Aorta (tissue), 5 donors: ENCODE results near the gene RALGPS1. TPM values are rescaled to one million over a fixed set of nuclear protein-coding genes. Genes with fewer than 3 reads are reported as not detected.

ENCODE experiments used
- ATAC-seq: fragments of 200-7000 bp; cut with Tn5 transposase; one replicate; pipeline ENCODE4 v1.9.1; 2022; ENCODE audit warnings: moderate library complexity; ENCODE audit not compliant: low FRiP score
- DNase-seq, 2 donors: peaks; one replicate each; pipeline ENCODE4 v3.0.0-alpha.2; 2020
- H3K27ac ChIP-seq, 2 donors: one replicate each; pipeline ENCODE4 v1.5.1; 2013; ENCODE audit warnings: low read length in 2 of 2, mild to moderate bottlenecking in 2 of 2, moderate library complexity in 2 of 2, control low read depth in 1 of 2, inconsistent platforms in 1 of 2, low read depth in 1 of 2
- H3K27me3 ChIP-seq, 2 donors: one replicate each; pipeline ENCODE4 v1.6.1; 2013; ENCODE audit warnings: control low read depth in 1 of 2, low read length in 1 of 2, mild to moderate bottlenecking in 1 of 2, moderate library complexity in 1 of 2; ENCODE audit not compliant: insufficient read depth in 2 of 2, control insufficient read depth in 1 of 2
- H3K36me3 ChIP-seq, 2 donors: one replicate each; pipeline ENCODE4 v1.6.1; 2013; ENCODE audit warnings: control low read depth in 1 of 2, low read length in 1 of 2, mild to moderate bottlenecking in 1 of 2; ENCODE audit not compliant: insufficient read depth in 2 of 2, control insufficient read depth in 1 of 2
- H3K4me1 ChIP-seq, 2 donors: one replicate each; pipeline ENCODE4 v1.6.1; 2013; ENCODE audit warnings: low read length in 2 of 2, control low read depth in 1 of 2, mild to moderate bottlenecking in 1 of 2, moderate library complexity in 1 of 2; ENCODE audit not compliant: insufficient read depth in 2 of 2, control insufficient read depth in 1 of 2
- H3K4me3 ChIP-seq, 2 donors: one replicate each; pipeline ENCODE4 v1.5.1; 2013; ENCODE audit warnings: low read length in 2 of 2, control low read depth in 1 of 2, mild to moderate bottlenecking in 1 of 2
- H3K9me3 ChIP-seq: one replicate; pipeline ENCODE4 v1.6.1; 2013; ENCODE audit warnings: mild to moderate bottlenecking, low read length; ENCODE audit not compliant: control insufficient read depth
- WGBS, 2 donors: extraction: QIAGEN DNeasy Blood & Tissue Kit; methylation state at CpG; one replicate each; pipeline ENCODE4 v1.1.7; 2013; 5-methylcytosine and 5-hydroxymethylcytosine counted together
- intact Hi-C, 2 donors: fragments of 100-400 bp; cut with DNase I; formaldehyde crosslinking; loops; one replicate each; pipeline versions ENCODE4 v1.14.2 to v1.15.0; 2022
- polyA plus RNA-seq, 2 donors: library from polyadenylated mRNA; stranded (reverse); fragments of 200-250 nt; gene quantifications; one replicate each; pipeline ENCODE4 v1.2.3, GENCODE V29; 2013
- total RNA-seq, 2 donors: library from RNA; stranded (reverse); fragmentation: NEBNext Ultra II Directional; extraction: Animal tissue kit (Norgen Biotek cat#: 25700); gene quantifications; one replicate each; pipeline ENCODE4 v1.2.1, GENCODE V29; 2021
- donor health status: healthy with polysubstance abuse.
- donor health status: Bipolar disorder and iron deficiency.
- donor health status: DM: no; HTN: no; CAD: no.
- donor health status: DM: no; HTN: no; CAD: no.
- donor health status: DM: yes; HTN: yes; CAD: no.

The RALGPS1 gene
- total and polyA plus RNA-seq, 4 donors = 2.0 to 19.7 (median 8.3) TPM

DNA sequence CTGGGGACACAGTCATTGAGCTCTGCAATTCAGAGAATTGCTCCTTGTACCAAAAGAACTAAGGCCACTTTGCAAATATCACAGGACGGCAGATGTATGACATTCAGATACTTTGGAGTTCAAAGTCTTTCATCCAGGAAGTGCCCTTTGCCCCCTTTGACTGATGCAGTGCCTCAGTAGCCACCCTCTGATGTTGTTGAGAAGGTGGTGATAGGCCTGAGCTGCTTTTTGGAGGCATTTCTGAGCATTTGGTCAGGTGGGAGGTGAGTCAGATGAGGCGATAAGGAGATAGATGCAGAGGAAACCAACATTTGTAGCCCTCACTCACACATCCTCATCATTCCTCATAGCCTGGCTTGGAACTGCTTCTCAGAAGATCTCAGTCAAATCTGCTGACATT is 144.4 kb downstream of the RALGPS1 start:
- ATAC-seq (no peak), DNase-seq (no peak)
- intact Hi-C loops = no loop called here
- Histone ChIP-seq H3K36me3 (no peaks in the 10 kb centered on the region), H3K9me3 (no peaks in the 10 kb centered on the region), H3K4me1 (peaks cover 0 to 7% of the 10 kb centered on the region in 2 donors), H3K27me3 (no peaks in the 10 kb centered on the region), H3K27ac (no peak overlapping the region), H3K4me3 (no peak overlapping the region)
- 92 to 96% methylated on average over 2 of the region's 2 CpGs for WGBS, 2 donors

DNA sequence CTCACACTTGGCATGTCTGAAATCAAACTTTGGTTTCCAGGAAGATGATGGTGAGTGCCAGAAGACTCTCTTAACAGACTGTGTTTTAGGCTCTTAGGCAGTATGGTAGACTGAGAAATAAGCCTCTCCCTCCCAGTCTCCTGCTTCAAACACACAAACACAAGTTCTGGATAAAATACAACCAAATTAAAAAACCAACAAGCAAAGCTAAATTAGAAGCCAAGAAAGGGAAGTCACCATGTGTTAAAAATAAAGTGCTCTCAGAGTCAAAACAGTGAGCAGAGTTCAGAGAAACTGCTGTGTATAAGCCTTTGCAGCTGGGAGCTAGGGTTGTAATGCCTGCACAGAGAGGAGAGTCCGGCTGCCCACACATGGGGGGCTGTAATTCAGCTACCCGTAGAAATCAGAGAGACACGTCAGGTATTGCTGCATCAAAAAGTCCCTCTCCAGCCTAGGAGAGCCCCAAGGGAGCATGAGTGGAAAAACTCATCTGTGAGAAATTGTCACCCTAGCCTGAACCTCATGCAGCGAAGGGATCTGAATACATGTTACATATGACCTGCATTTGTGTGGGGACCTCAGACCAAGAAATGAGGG is 145.3 kb downstream of the RALGPS1 start:
- 33 to 35% methylated on average over 4 of the region's 4 CpGs for WGBS, 2 donors
- Histone ChIP-seq H3K4me1 (peaks cover 0 to 7% of the 10 kb centered on the region in 2 donors), H3K4me3 (no peak overlapping the region), H3K27ac (no peak overlapping the region), H3K36me3 (no peaks in the 10 kb centered on the region), H3K9me3 (no peaks in the 10 kb centered on the region), H3K27me3 (no peaks in the 10 kb centered on the region)
- intact Hi-C loops = no loop called here
- no peak for DNase-seq
- ATAC-seq = peak; percentile 47

DNA sequence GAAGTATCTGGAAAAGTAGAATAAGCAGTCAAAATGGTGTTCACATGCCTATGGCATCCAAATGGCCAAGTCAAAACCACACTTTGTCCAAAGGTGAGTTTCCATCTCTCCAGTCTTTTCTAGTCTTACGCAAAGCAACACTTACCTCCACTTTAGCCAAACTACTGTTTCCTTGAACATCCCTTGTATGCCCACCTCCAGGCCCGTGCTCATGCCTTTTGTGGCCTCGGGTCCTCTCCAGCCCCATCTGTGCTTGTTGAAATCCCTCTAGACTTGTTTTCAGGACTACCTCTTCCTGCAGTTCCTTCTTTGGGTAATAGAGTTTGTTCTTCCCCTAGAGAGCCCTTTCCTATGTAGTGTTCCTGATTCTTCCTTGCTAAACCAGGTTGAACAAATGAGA is 146.8 kb downstream of the RALGPS1 start:
- 98 to 99% methylated on average over 3 of the region's 3 CpGs for WGBS, 2 donors
- Histone ChIP-seq H3K27ac (no peak overlapping the region), H3K27me3 (no peaks in the 10 kb centered on the region), H3K36me3 (no peaks in the 10 kb centered on the region), H3K4me3 (no peak overlapping the region), H3K9me3 (no peaks in the 10 kb centered on the region), H3K4me1 (peaks cover 0 to 7% of the 10 kb centered on the region in 2 donors)
- ATAC-seq (no peak), DNase-seq (no peak)
- intact Hi-C loops = no loop called here

DNA sequence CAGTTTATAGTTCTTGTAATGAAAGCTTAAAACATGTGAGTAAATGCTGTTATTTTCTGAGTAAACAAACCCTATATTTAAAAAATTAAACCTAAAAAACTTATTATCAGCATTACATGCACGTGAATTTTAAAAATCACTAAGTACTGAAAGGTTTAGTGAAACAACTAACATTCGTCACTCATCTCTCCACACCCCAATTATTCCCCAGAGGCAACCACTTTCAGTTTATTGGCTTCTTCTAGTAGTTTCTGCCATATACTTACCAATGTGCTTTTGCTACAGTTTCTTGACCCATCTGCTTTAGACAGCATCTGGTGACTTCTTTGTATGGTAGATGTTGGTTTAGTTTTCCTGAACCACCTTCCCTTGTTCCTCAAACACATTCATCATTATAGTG is 149.8 kb downstream of the RALGPS1 start:
- Histone ChIP-seq H3K27ac (no peak overlapping the region), H3K36me3 (no peaks in the 10 kb centered on the region), H3K9me3 (no peaks in the 10 kb centered on the region), H3K27me3 (no peaks in the 10 kb centered on the region), H3K4me3 (no peak overlapping the region), H3K4me1 (peaks cover 0 to 7% of the 10 kb centered on the region in 2 donors)
- intact Hi-C loops = no loop called here
- DNase-seq = no peak
- no peak for ATAC-seq
- WGBS, 2 donors = 89 to 91% methylated on average over 2 of the region's 2 CpGs

DNA sequence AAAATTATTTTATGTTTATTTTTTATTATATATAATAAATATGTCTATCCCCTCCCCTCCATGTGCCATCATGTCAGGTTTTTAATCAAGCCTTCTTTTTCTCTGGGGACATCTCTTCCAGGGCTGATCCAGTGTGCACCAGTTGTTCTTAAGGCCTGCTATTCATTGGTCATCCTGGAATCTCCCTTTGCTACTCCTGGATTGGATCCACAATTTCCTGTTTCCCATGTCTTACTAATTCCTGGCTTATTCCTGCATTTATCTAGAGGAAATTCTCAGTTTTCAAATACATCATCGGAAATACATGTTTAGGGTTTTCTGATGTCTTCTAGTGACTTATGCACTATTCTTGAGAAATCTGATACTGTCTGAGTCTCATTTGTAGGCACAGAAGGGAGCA is 151.0 kb downstream of the RALGPS1 start:
- Histone ChIP-seq H3K4me3 (no peak overlapping the region), H3K4me1 (no peaks in the 10 kb centered on the region), H3K36me3 (no peaks in the 10 kb centered on the region), H3K9me3 (no peaks in the 10 kb centered on the region), H3K27me3 (no peaks in the 10 kb centered on the region), H3K27ac (no peak overlapping the region)
- intact Hi-C loops = no loop called here
- DNase-seq (no peak), ATAC-seq (no peak)
- WGBS, 2 donors = 68 to 74% methylated on average over 1 of the region's 1 CpG

DNA sequence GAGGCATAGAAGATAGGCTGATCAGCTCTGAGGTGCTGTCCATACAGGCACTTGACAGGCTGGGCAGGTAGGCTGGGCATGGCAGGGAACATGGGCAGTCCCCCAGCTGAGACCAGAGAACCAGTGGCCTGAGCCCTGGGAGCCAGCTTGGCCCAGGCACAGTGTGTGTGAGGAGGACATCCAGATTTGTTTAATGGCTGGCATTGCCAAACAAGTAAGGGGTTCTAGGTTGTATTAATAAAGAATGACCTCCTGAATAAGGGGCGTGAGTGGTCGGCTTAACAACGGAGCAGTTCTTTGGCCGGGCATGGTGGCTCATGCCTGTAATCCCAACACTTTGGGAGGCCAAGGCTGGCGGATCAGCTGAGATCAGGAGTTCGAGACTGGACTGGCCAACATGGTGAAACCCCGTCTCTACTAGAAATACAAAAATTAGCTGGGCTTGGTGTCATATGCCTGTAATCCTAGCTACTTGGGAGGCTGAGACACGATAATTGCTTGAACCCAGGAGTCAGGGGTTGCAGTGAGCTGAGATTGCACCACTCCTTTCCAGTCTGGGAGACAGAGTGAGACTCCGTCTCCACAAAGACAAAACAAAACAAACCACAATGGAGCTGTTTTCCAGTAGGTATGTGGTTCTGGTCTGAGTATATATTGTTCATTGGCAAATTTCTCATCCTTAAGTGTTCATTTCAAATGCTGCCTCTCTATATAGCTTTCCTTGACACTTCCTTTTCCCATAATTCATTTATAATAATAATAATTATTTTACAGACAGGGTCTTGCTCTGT is 151.7 kb downstream of the RALGPS1 start:
- Histone ChIP-seq H3K9me3 (no peaks in the 10 kb centered on the region), H3K4me1 (no peaks in the 10 kb centered on the region), H3K4me3 (no peak overlapping the region), H3K27ac (no peak overlapping the region), H3K27me3 (no peaks in the 10 kb centered on the region), H3K36me3 (no peaks in the 10 kb centered on the region)
- no peak for ATAC-seq
- DNase-seq = no peak
- intact Hi-C loops = no loop called here
- 98 to 99% methylated on average over 9 of the region's 9 CpGs for WGBS, 2 donors

DNA sequence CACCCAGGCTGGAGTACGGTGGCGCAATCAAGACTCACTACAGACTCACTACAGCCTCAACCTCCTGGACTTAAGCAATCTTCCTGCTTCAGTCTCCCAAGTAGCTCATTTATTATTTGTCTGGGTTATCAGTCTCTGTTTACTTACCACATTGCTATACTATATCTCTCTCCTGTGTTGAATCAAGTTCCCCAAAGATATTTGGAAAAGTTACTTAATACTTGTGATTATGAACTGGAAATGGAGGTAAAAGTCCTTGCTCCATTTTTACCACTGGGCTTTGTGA is 152.2 kb downstream of the RALGPS1 start:
- H3K4me3 ChIP-seq = no peak overlapping the region
- H3K36me3 ChIP-seq = no peaks in the 10 kb centered on the region
- ATAC-seq (no peak), DNase-seq (no peak)
- H3K27ac ChIP-seq = no peak overlapping the region
- WGBS, 2 donors = 92 to 96% methylated on average over 2 of the region's 2 CpGs
- no peaks in the 10 kb centered on the region for H3K9me3 ChIP-seq
- no peaks in the 10 kb centered on the region for H3K4me1 ChIP-seq
- intact Hi-C loops = no loop called here
- no peaks in the 10 kb centered on the region for H3K27me3 ChIP-seq

DNA sequence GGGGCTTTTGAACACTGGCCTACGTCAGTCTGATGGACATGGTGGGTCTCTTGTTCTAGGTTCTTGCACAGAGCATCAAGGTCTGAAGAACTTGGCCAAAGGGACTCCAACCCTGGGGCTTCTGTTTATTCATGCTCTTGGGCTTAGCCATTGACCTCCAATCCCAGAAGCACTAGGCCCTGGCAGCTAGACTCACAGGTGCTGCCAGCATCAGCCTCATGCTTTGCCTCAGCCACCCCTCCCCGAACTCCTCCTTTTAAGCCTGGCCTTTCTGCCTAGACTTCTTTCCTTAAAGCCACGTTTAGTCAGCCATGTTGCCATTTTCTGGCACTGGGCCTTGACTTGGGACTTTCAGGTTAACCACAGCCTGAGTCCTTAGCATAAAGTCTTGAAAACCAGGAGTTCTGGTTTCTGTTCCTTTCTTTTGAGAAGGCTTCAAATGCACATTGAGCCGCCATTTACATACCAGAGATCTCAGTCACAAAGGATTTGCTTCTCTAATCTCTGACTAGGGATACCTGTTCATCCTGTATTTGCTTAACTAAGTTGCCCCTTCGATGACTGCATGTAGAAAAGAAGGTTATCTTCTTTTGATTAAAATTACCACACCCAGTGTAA is 153.1 kb downstream of the RALGPS1 start:
- DNase-seq = no peak
- intact Hi-C loops = no loop called here
- H3K9me3 ChIP-seq = no peaks in the 10 kb centered on the region
- H3K27ac ChIP-seq = no peak overlapping the region
- no peaks in the 10 kb centered on the region for H3K4me1 ChIP-seq
- no peak for ATAC-seq
- H3K4me3 ChIP-seq = no peak overlapping the region
- no peaks in the 10 kb centered on the region for H3K36me3 ChIP-seq
- H3K27me3 ChIP-seq = no peaks in the 10 kb centered on the region
- WGBS, 2 donors = 91 to 95% methylated on average over 5 of the region's 5 CpGs
